ENCODE data around the gene PHF21A. TPM values are rescaled to one million over a fixed set of nuclear protein-coding genes. Genes with fewer than 3 reads are reported as not detected.
A peak's percentile ranks its signal among the peaks of the same experiment; 100 is the strongest.

PHF21A gene
- total RNA-seq, 1 donor from 2014 or later, result 69.3 TPM

GRCh38 chr11:46045811-46046210 lies 75.4 kb downstream of the PHF21A start:
- no peaks in the 10 kb centered on the region for H3K9me3 ChIP-seq (ENCODE audit: insufficient read depth, low read depth, low read length)
- FAIRE-seq (no peak), DNase-seq (ENCODE audit: low read depth) (no peak)
- peaks cover 43% of the 10 kb centered on the region for H4K20me1 ChIP-seq (ENCODE audit: insufficient read depth, low read length)
- H3K4me3 Mint-ChIP-seq (ENCODE audit: unreplicated experiment), result no peak overlapping the region
- H3K4me3 ChIP-seq (ENCODE audit: insufficient read depth, low read depth, low read length), result no peak overlapping the region
- no peaks in the 10 kb centered on the region for H3K27me3 ChIP-seq (ENCODE audit: insufficient read depth, low read length)
- no peak overlapping the region for H3K27ac ChIP-seq (ENCODE audit: low read depth, low read length)
- no peaks in the 10 kb centered on the region for H3K9me3 Mint-ChIP-seq (ENCODE audit: unreplicated experiment)
- no peaks in the 10 kb centered on the region for H3K36me3 ChIP-seq (ENCODE audit: insufficient read depth, low read length)
- no peak overlapping the region for H2AFZ ChIP-seq (ENCODE audit: low read depth, low read length)
- H3K27me3 Mint-ChIP-seq (ENCODE audit: low read depth, unreplicated experiment), result no peaks in the 10 kb centered on the region
- H3K9ac ChIP-seq (ENCODE audit: low read length), result no peak overlapping the region
- H3K4me1 ChIP-seq (ENCODE audit: insufficient read depth, low read length), result peaks cover 10% of the 10 kb centered on the region
- H3K27ac Mint-ChIP-seq (ENCODE audit: unreplicated experiment), result no peak overlapping the region
- TF ChIP-seq CTCF (IDR thresholded peaks at IDR 0.05; ENCODE audit: insufficient read depth, low read depth, low read length) (no peak), EZH2 (IDR thresholded peaks at IDR 0.05; ENCODE audit: insufficient read depth, low read length) (no peak)
- no peak overlapping the region for H3K4me2 ChIP-seq (ENCODE audit: low read length)
- H3K36me3 Mint-ChIP-seq (ENCODE audit: low read depth, unreplicated experiment), result peaks cover 2% of the 10 kb centered on the region
- H3K79me2 ChIP-seq (ENCODE audit: insufficient read depth, low read length), result no peaks in the 10 kb centered on the region
- H3K4me1 Mint-ChIP-seq (ENCODE audit: low read depth, unreplicated experiment), result peaks cover 34% of the 10 kb centered on the region

- no peak for TF ChIP-seq CTCF (IDR thresholded peaks at IDR 0.05; ENCODE audit: insufficient read depth, low read depth, low read length)
- no peak overlapping the region for H3K27ac ChIP-seq (ENCODE audit: low read depth, low read length)
- H3K36me3 ChIP-seq (ENCODE audit: insufficient read depth, low read length), result no peaks in the 10 kb centered on the region
- no peak overlapping the region for H3K27ac Mint-ChIP-seq (ENCODE audit: unreplicated experiment)
- peaks cover 46% of the 10 kb centered on the region for H4K20me1 ChIP-seq (ENCODE audit: insufficient read depth, low read length)
- peaks cover 2% of the 10 kb centered on the region for H3K36me3 Mint-ChIP-seq (ENCODE audit: low read depth, unreplicated experiment)
- FAIRE-seq (no peak), DNase-seq (ENCODE audit: low read depth) (no peak)
- H2AFZ ChIP-seq (ENCODE audit: low read depth, low read length), result no peak overlapping the region
- H3K4me3 Mint-ChIP-seq (ENCODE audit: unreplicated experiment), result no peak overlapping the region
- H3K4me3 ChIP-seq (ENCODE audit: insufficient read depth, low read depth, low read length), result no peak overlapping the region
- H3K4me1 Mint-ChIP-seq (ENCODE audit: low read depth, unreplicated experiment), result peaks cover 31% of the 10 kb centered on the region
- no peaks in the 10 kb centered on the region for H3K27me3 Mint-ChIP-seq (ENCODE audit: low read depth, unreplicated experiment)
- no peaks in the 10 kb centered on the region for H3K79me2 ChIP-seq (ENCODE audit: insufficient read depth, low read length)
- H3K4me2 ChIP-seq (ENCODE audit: low read length), result no peak overlapping the region
- no peaks in the 10 kb centered on the region for H3K9me3 ChIP-seq (ENCODE audit: insufficient read depth, low read depth, low read length)
- no peaks in the 10 kb centered on the region for H3K27me3 ChIP-seq (ENCODE audit: insufficient read depth, low read length)
- H3K9ac ChIP-seq (ENCODE audit: low read length), result no peak overlapping the region
- no peaks in the 10 kb centered on the region for H3K4me1 ChIP-seq (ENCODE audit: insufficient read depth, low read length)
- H3K9me3 Mint-ChIP-seq (ENCODE audit: unreplicated experiment), result no peaks in the 10 kb centered on the region
Measured at GRCh38 chr11:46044601-46045000, 76.7 kb downstream of the PHF21A start.

- no peak overlapping the region for H3K27ac Mint-ChIP-seq (ENCODE audit: unreplicated experiment)
- peaks cover 6% of the 10 kb centered on the region for H3K4me1 Mint-ChIP-seq (ENCODE audit: low read depth, unreplicated experiment)
- peaks cover 39% of the 10 kb centered on the region for H4K20me1 ChIP-seq (ENCODE audit: insufficient read depth, low read length)
- no peaks in the 10 kb centered on the region for H3K27me3 ChIP-seq (ENCODE audit: insufficient read depth, low read length)
- no peaks in the 10 kb centered on the region for H3K36me3 Mint-ChIP-seq (ENCODE audit: low read depth, unreplicated experiment)
- H3K79me2 ChIP-seq (ENCODE audit: insufficient read depth, low read length), result no peaks in the 10 kb centered on the region
- FAIRE-seq (no peak), DNase-seq (ENCODE audit: low read depth) (peak; percentile 77)
- no peak overlapping the region for H3K4me3 Mint-ChIP-seq (ENCODE audit: unreplicated experiment)
- no peak overlapping the region for H2AFZ ChIP-seq (ENCODE audit: low read depth, low read length)
- H3K27ac ChIP-seq (ENCODE audit: low read depth, low read length), result no peak overlapping the region
- no peak for TF ChIP-seq EZH2 (IDR thresholded peaks at IDR 0.05; ENCODE audit: insufficient read depth, low read length)
- TF ChIP-seq CTCF (IDR thresholded peaks at IDR 0.05; ENCODE audit: insufficient read depth, low read depth, low read length), result no peak
- no peaks in the 10 kb centered on the region for H3K27me3 Mint-ChIP-seq (ENCODE audit: low read depth, unreplicated experiment)
- H3K4me2 ChIP-seq (ENCODE audit: low read length), result no peak overlapping the region
- no peaks in the 10 kb centered on the region for H3K9me3 ChIP-seq (ENCODE audit: insufficient read depth, low read depth, low read length)
- no peaks in the 10 kb centered on the region for H3K9me3 Mint-ChIP-seq (ENCODE audit: unreplicated experiment)
- no peaks in the 10 kb centered on the region for H3K36me3 ChIP-seq (ENCODE audit: insufficient read depth, low read length)
- no peak overlapping the region for H3K9ac ChIP-seq (ENCODE audit: low read length)
- H3K4me1 ChIP-seq (ENCODE audit: insufficient read depth, low read length), result no peaks in the 10 kb centered on the region
- H3K4me3 ChIP-seq (ENCODE audit: insufficient read depth, low read depth, low read length), result no peak overlapping the region
Measured at GRCh38 chr11:46039990-46040389, 81.3 kb downstream of the PHF21A start.

Measured in astrocyte (in vitro differentiated cells and primary cell).